ENCODE measurements around the gene TERF2IP.
A peak's percentile ranks its signal among the peaks of the same experiment; 100 is the strongest.

TERF2IP gene

GRCh38 chr16:75640598-75640997 is 7.0 kb upstream of the TERF2IP start:
- H3K27ac ChIP-seq, result 0 out of 2 replicates have a peak overlapping the region, but pooled peaks have one; percentile 7

DNA sequence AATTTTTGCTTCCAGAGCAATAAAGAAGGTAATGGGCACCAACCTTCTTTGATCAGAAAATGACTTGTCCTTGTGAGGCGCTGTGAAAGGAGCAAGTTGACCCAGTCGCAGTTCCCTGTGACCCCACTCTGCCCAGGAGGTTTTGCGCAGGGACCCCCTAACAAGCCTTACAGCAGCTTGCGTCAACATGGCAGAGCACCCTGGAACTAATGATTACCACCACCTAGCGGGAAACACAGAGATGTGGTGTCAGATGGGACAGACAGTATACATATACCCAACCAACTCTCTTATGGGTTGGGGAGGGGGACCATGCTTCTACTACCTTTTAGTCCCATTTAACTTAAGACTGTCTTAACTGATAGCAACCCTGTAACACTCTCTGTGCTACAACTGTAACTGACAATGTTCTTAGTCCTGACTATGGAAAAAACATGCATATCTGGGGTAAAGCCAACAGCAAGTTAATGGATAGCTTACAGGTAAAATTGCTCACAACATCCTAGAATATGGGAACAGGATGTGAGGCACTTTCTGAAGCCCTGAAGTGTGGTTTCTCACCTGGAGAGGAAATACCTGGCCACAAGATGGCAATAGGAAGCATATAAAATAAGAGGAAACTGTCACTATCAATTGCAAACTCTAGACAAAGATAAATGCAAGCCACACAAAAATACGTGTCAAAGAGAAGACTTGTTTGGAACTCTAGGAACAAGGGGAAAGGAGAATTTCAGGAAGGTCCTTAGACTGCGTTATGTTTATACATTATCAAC is 3.1 kb upstream of the TERF2IP start:
- no peak overlapping the region for H3K27ac ChIP-seq
- TF ChIP-seq ZFX (IDR thresholded peaks at IDR 0.05), result no peak
- TF ChIP-seq, protein P1, sequence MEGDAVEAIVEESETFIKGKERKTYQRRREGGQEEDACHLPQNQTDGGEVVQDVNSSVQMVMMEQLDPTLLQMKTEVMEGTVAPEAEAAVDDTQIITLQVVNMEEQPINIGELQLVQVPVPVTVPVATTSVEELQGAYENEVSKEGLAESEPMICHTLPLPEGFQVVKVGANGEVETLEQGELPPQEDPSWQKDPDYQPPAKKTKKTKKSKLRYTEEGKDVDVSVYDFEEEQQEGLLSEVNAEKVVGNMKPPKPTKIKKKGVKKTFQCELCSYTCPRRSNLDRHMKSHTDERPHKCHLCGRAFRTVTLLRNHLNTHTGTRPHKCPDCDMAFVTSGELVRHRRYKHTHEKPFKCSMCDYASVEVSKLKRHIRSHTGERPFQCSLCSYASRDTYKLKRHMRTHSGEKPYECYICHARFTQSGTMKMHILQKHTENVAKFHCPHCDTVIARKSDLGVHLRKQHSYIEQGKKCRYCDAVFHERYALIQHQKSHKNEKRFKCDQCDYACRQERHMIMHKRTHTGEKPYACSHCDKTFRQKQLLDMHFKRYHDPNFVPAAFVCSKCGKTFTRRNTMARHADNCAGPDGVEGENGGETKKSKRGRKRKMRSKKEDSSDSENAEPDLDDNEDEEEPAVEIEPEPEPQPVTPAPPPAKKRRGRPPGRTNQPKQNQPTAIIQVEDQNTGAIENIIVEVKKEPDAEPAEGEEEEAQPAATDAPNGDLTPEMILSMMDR (conservative IDR thresholded peaks at IDR 0.05), result peak; percentile 32

More at GRCh38 chr16:75640598-75640997, 7.0 kb upstream of the TERF2IP start:
- TF ChIP-seq, protein P1 (conservative IDR thresholded peaks at IDR 0.05), result no peak

- H3K27ac ChIP-seq, result peak overlapping the region; percentile 96
- no peak for TF ChIP-seq ZFX (IDR thresholded peaks at IDR 0.05)
- TF ChIP-seq, protein P1 (conservative IDR thresholded peaks at IDR 0.05), result no peak
Measured at GRCh38 chr16:75647112-75647491, 471 bp upstream of the TERF2IP start.

DNA sequence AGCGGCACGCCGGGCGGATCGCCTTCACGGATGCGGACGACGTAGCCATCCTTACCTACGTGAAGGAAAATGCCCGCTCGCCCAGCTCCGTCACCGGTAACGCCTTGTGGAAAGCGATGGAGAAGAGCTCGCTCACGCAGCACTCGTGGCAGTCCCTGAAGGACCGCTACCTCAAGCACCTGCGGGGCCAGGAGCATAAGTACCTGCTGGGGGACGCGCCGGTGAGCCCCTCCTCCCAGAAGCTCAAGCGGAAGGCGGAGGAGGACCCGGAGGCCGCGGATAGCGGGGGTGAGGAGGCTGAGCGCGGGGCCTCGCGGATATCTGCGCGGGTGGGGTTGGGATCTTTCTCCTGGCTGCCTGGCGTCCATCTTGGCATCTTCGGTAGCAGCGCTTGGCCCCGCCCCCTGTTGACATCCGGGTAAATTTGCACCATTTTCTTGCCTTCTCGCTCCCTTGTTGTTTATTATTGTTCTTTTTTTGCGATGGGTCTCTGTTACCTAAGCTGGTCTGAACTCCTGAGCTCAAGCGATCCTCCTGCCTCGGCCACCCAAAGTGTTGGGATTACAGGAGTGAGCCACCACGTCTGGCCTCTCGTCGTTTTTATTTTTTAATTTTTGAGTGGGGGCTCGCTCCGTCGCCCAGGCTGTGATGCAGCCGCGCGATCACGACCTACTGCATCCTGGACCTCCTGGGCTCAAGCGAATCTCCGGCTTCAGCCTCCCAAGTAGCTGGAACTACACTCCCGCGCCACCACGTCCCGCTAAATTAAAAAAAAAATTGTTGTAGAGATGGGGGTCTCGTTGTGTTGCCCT is 898 bp downstream of the TERF2IP start:
- TF ChIP-seq, protein P1 (conservative IDR thresholded peaks at IDR 0.05), result no peak
- peak; percentile 63 for TF ChIP-seq ZFX (IDR thresholded peaks at IDR 0.05)
- peak overlapping the region; percentile 96 for H3K27ac ChIP-seq

GRCh38 chr16:75653922-75654321 is 6.3 kb downstream of the TERF2IP start:
- H3K27ac ChIP-seq, result no peak overlapping the region
- TF ChIP-seq, protein P1 (conservative IDR thresholded peaks at IDR 0.05), result no peak
- TF ChIP-seq ZFX (IDR thresholded peaks at IDR 0.05), result no peak

DNA sequence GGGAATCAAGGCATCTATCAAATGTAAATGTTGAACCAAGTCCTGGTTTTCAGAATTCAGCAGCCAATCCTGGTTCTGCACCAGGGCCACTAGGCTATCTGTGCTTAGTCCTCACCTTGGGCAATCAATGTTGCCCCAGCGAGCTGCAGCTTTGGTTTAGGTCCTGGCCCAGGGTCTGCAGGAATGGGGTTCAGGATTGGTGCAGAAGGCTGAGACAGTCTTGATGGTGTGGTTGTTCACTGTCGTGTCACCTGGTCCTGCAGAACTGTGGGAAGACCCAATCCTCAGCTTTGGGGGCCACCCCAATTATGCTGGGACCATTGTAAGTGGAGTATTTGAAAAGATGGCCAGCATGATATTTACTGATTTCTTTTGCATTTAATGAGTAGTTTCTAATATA is 10.6 kb downstream of the TERF2IP start:
- H3K27ac ChIP-seq, result no peak overlapping the region
- no peak for TF ChIP-seq ZFX (IDR thresholded peaks at IDR 0.05)
- TF ChIP-seq, protein P1 (conservative IDR thresholded peaks at IDR 0.05), result no peak

DNA sequence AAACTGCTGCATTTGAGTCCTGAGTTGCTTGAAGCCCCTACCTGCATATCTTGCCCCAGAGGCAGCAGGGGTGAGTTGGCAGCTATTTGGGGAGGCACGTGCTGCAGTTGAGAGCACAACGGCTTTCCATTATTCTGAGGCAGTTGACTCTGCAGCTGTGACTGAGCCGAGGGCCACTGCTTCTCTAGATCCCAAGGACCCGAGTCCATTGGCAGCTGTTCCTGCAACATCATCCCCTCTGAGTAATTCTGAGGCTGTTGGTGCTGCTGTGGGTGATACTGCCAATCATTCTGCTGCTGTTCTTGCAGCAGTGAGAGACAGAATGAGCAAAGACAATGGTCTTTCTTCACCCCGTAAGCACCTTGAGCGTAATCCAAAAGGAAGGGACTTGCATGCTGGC is 12.7 kb downstream of the TERF2IP start:
- H3K27ac ChIP-seq, result no peak overlapping the region
- no peak for TF ChIP-seq ZFX (IDR thresholded peaks at IDR 0.05)
- TF ChIP-seq, protein P1 (conservative IDR thresholded peaks at IDR 0.05), result no peak
